ENCODE results near the gene HES4.

- no peak for TF ChIP-seq CTCF (conservative IDR thresholded peaks at IDR 0.05; ENCODE audit: low read depth, low read length)
- no peak for TF ChIP-seq EZH2phosphoT487 (IDR thresholded peaks at IDR 0.05; ENCODE audit: borderline replicate concordance, low read length)
- TF ChIP-seq EZH2 (IDR thresholded peaks at IDR 0.05; ENCODE audit: low read length, unreplicated experiment), result no peak
These were observed 3.9 kb upstream of the HES4 start for GRCh38 chr1:1003618-1004419.
